ENCODE measurements around the gene COL8A2. TPM values are rescaled to one million over a fixed set of nuclear protein-coding genes. Genes with fewer than 3 reads are reported as not detected.

Gene COL8A2
- total RNA-seq, 1 experiment from 2014 or later: 2.3 TPM

DNA sequence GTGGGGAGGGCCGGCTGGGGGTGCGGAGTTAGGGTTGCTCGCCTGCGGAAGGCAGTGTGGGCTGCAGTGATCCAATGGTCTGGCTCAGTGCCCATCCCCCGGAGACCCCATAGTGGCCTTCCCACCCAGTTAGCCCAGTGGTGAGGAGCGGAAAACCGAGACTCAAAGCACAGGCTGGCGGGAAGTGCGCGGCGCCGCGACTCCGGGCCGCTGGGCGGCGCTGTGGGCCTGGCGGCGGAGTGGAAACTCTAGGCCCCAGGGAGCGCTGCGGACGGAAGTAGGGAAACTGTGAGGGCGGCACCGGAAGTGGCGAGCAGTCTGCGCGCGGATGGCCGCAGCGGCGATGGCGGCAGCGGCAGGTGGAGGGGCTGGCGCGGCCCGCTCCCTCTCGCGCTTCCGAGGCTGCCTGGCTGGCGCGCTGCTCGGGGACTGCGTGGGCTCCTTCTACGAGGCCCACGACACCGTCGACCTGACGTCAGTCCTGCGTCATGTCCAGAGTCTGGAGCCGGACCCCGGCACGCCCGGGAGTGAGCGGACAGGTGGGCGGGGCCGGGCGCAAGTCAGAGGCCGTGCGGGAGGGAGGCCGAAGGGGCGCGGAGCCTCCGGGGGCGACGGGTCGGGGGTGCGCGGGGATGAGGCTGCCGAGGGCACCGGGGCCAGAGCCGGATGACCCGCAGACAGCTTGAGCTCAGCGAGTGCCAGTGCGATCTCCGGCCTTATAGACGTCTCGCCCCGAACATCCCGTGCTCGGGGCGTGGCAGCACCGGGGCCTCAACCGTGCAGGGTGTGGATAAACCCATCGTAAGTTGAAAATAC is 36.2 kb downstream of the COL8A2 start, which contains the start of gene ADPRS (continued):
- TF ChIP-seq GRHL2 (CRISPR knock-in tag; IDR thresholded peaks at IDR 0.05; ENCODE audit: insufficient replicate concordance, severe bottlenecking) (no peak), ZNF281 (CRISPR knock-in tag; IDR thresholded peaks at IDR 0.05) (no peak; the same call in 1 of the 2 replicates), CREM (CRISPR knock-in tag; IDR thresholded peaks at IDR 0.05) (peak; percentile 95), CTCF (IDR thresholded peaks at IDR 0.05) (peak; percentile 93), ERG (CRISPR knock-in tag; IDR thresholded peaks at IDR 0.05) (no peak), ETV6 (CRISPR knock-in tag; IDR thresholded peaks at IDR 0.05) (peak; percentile 98), KAT7 (CRISPR knock-in tag; IDR thresholded peaks at IDR 0.05; ENCODE audit: borderline replicate concordance) (peak; percentile 99), ZNF396 (CRISPR knock-in tag; IDR thresholded peaks at IDR 0.05; ENCODE audit: borderline replicate concordance) (no peak), FOXJ3 (CRISPR knock-in tag; IDR thresholded peaks at IDR 0.05; ENCODE audit: borderline replicate concordance) (no peak), E2F5 (CRISPR knock-in tag; IDR thresholded peaks at IDR 0.05) (peak; percentile 93; the same call in 1 of the 2 replicates), ZBTB43 (CRISPR knock-in tag; IDR thresholded peaks at IDR 0.05) (peak; percentile 90), CREB1 (CRISPR knock-in tag; IDR thresholded peaks at IDR 0.05) (peak; percentile 88), JUN (CRISPR knock-in tag; IDR thresholded peaks at IDR 0.05) (peak; percentile 57; the same call in 1 of the 2 replicates), ZNF671 (CRISPR knock-in tag; IDR thresholded peaks at IDR 0.05) (no peak), CBFB (CRISPR knock-in tag; IDR thresholded peaks at IDR 0.05; ENCODE audit: low read depth) (peak; percentile 98), ZNF219 (CRISPR knock-in tag; IDR thresholded peaks at IDR 0.05; ENCODE audit: borderline replicate concordance) (no peak), FOXK1 (CRISPR knock-in tag; IDR thresholded peaks at IDR 0.05) (peak; percentile 98), HMGA2 (CRISPR knock-in tag; IDR thresholded peaks at IDR 0.05) (no peak), GTF2I (CRISPR knock-in tag; conservative IDR thresholded peaks at IDR 0.05) (no peak), TCF7 (CRISPR knock-in tag; IDR thresholded peaks at IDR 0.05; ENCODE audit: low read depth) (0 out of 2 replicates have a peak, but pooled peaks have one; percentile 71), AR (CRISPR knock-in tag; IDR thresholded peaks at IDR 0.05) (no peak)
- TF ChIP-seq, protein P1, sequence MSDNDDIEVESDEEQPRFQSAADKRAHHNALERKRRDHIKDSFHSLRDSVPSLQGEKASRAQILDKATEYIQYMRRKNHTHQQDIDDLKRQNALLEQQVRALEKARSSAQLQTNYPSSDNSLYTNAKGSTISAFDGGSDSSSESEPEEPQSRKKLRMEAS (CRISPR knock-in tag; IDR thresholded peaks at IDR 0.05): peak; percentile 90
- TF ChIP-seq, protein P2, sequence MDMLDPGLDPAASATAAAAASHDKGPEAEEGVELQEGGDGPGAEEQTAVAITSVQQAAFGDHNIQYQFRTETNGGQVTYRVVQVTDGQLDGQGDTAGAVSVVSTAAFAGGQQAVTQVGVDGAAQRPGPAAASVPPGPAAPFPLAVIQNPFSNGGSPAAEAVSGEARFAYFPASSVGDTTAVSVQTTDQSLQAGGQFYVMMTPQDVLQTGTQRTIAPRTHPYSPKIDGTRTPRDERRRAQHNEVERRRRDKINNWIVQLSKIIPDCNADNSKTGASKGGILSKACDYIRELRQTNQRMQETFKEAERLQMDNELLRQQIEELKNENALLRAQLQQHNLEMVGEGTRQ (CRISPR knock-in tag; IDR thresholded peaks at IDR 0.05): peak; percentile 57
